ENCODE measurements around the gene PRR14L.
"Not testable (repeated sequence)": the region's sequence is repeated elsewhere in the genome, so short reads cannot be mapped to it uniquely, and the experiment has no call there.

PRR14L gene

GRCh38 chr22:31739795-31740201 lies 10.1 kb downstream of the PRR14L start:
- no peak for DNase-seq

- no peak for DNase-seq
These were observed 11.4 kb downstream of the PRR14L start for GRCh38 chr22:31738566-31738965.

GRCh38 chr22:31737932-31738331 lies 12.0 kb downstream of the PRR14L start:
- no peak for DNase-seq

DNA sequence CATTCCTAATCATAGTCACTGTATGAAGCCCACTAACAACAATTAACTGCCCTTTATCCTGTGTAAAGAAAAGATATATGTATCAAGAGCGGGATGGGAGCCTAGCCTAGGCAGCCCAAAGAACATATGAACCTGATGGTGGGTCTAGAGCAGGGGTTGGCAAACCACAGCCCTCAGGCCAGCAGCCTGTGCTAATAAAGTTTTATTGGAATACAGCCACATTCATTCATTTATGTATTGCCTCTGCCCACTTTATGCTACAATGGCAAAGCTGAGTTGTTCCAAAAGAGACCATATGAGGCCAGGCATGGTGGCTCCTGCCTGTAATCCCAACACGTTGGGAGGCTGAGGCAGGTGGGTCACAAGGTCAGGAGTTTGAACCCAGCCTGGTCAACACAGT lies 13.5 kb downstream of the PRR14L start:
- DNase-seq = no peak

DNA sequence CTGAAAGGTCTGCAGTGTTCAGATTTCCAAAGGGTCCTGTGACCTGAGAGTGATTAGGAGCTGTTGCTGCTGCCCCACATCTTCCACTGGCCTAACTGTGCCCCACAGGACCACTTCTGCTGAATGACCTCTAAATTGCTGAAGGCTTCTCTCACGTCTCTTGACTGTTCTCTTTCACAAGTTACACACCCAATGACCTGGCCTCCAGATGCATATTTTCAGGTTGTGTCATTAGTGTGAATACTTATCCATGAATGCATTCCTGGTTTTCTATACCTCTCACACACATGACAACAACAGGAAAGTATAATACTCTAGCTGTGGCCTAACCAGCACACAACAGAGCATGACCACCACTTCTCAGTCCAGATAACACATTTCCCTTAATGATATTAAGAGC lies 15.4 kb downstream of the PRR14L start:
- no peak for DNase-seq

GRCh38 chr22:31733580-31734079 lies 16.3 kb downstream of the PRR14L start:
- no peak for DNase-seq

- no peak for DNase-seq
These were observed 17.7 kb downstream of the PRR14L start for GRCh38 chr22:31732089-31732829.

GRCh38 chr22:31730344-31730711 lies 19.6 kb downstream of the PRR14L start:
- no peak for DNase-seq

DNA sequence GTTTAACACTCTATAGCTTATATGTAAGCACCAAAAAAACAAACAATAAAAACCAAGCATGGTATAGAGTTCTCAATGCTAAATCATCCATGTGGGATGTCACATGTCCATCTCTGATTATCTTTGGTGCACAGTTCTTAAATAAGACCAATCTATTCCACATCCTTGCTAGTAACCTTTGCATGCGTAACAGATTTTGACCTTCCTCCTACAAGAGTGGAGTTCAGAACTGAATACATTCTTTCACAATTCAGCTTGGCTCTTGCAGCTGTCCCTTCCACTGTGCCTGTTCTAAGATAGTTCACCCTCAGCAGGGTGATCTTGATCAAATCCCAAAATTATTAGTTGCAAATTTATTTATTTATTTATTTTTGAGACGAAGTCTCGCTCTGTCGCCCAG lies 21.1 kb downstream of the PRR14L start:
- DNase-seq = no peak

- DNase-seq = no peak
These were observed 23.2 kb downstream of the PRR14L start for GRCh38 chr22:31726692-31727091.

DNA sequence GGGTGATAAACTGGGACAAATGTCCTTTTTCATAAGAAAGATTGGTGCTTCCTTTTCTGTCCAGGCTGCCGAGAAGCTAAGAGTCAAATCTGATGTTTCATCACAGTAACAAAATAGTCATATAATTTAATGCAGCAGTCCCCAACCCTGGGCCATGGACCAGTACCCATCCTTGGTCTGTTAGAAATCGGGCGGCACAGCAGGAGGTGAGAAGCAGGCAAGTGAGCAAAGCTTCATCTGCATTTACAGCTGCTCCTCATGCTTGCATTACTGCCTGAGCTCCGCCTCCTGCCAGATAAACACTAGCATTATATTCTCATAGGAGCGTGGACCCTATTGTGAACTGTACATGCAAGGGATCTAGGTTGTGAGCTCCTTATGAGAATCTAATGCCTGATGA lies 26.2 kb downstream of the PRR14L start:
- DNase-seq = no peak

DNA sequence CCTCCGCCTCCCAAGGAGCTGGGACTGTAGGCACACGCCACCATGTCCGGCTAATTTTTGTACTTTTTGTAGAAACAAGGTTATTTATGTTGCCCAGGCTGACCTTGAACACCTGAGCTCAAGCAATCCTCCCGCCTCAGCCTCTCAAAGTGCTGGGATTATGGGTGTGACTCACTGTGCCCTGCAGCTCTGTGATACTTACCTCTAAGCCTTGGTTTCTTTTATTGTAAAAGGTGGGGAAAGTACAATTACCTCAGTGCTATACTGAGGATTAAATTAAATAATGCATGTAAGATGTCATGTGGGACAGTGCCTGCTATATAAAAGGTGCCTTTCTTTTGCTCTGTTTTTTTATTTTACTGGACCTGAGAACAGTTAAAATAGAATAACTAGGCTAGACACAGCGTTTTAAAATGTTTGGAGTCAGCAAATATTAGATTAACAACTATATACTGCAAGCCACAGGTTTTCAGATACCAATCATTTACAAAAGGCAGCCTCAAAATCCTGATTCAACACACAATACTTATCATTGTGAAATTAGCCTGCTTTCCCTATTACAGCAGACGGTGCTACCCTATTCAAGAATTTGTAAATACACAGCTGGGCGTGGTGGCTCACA lies 30.0 kb downstream of the PRR14L start:
- DNase-seq = no peak

GRCh38 chr22:31715147-31715778 lies 34.7 kb downstream of the PRR14L start:
- no peak for DNase-seq

DNA sequence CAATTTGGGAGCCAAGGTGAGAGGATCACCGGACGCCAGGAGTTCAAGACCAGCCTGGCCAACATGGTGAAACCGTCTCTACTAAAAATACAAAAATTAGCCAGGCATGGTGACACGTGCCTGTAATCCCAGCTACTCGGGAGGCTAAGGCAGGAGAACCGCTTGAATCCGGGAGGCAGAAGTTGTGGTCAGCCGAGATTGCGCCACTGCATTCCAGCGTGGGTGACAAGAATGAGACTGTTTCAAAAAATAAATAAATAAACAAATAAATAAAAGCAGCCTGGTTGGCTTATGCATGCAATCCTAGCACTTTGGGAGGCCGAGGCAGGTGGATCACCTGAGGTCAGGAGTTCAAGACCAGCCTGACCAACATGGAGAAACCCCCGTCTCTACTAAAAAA lies 38.7 kb downstream of the PRR14L start:
- DNase-seq = not testable (repeated sequence)

DNA sequence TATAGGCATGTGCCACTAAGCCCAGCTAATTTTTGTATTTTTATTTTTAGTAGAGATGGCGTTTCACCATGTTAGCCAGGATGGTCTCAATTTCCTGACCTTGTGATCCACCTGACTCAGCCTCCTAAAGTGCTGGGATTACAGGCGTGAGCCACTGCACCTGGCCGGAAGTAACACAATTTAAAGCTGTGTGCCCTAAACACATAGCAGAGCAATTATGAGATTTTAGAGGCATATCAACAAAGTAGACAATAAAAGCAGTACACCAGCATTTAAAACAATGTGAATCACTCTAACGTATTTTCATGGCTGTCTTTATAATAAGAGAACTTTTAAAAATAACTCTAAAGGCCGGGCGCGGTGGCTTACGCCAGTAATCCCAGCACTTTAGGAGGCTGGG lies 42.4 kb downstream of the PRR14L start:
- DNase-seq = no peak

- no peak for DNase-seq
These were observed 54.5 kb downstream of the PRR14L start for GRCh38 chr22:31695423-31695822.

DNA sequence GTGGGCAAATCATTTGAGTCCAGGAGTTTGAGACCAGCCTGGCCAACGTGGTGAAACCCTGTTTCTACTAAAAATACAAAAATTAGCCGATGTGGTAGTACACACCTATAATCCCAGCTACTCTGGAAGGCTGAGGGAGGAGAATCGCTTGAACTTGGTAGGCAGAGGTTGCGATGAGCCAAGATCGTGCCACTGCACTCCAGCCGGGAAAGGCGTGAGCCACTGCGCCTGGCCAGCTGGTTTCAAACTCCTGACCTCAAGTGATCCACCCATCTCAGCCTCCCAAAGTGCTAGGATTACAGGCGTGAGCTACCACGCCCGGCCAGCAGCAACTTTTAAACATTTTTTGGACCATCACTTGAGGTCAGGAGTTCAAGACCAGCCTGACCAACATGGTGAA lies 55.9 kb downstream of the PRR14L start:
- not testable (repeated sequence) for DNase-seq

GRCh38 chr22:31692186-31692886 lies 57.6 kb downstream of the PRR14L start:
- DNase-seq = no peak

GRCh38 chr22:31691408-31691807 lies 58.5 kb downstream of the PRR14L start:
- no peak for DNase-seq

DNA sequence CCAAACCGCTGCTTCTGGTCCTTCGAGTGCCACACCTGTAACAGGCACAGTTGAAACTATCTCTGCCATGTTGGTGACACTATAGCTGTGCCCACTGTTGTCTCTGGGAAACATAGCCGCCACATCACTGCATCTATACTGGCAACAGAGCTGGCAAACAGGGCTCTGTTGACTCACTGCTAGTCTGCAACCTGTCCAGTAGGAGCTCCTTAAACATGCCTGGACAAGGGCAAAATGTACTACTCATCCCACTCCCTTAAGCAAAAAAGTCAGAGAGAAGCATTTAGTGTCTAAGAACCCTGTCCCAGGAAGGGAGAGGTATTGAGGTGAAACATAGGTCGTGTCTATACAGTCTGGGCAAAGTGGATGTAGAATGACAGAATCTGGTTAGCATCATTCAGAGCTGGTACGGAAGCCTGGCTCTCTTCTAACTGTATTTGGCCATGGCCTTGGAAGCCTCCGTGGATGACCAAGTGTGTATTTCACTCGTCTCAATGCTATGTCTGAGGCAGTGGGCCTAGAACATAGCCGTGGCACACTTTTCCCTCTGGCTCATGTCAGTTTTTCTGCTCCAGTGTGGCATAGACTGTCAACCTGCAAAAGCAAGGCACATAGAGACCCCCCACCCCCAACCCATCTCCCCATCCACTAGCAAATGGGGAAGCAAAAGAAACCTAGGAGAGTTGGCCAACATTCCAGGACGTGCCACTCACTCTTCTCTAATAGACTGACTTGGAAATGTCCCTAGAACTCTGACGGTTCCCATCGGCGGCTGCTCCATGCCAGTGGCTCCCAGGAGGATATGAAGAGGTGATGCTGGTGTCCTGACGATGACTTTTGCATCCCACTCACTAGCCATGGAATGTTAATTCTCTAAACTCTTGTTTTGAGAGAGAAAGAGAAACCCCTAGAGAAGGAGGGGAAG lies 66.5 kb downstream of the PRR14L start:
- no peak for DNase-seq

DNA sequence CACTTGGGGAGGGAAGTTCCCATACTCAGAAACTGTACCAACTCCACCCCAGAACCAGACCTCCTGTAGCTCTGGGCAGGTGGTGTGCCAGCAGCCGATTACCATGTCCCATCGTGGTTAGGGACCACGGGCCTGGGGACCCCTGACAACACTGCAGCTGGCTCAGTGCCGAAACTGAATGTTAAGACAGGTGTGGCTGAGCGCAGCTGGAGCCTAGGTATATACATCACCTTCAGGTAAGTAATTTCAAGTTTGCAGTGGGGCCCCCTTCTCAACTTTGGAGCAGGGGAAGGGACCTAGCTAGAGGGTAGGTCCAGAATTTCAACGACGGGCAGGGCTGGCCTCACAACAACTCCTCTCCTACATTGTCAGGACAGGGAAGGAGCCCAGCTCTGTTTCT lies 67.2 kb downstream of the PRR14L start:
- no peak for DNase-seq

Data from cerebellar nuclear complex (tissue), 1 donor.